ENCODE data around the gene ERP44. TPM values are rescaled to one million over a fixed set of nuclear protein-coding genes. Genes with fewer than 3 reads are reported as not detected.

Gene ERP44
- total and polyA plus RNA-seq, 2 donors (not counting 3 experiments of a cell fraction or from before 2014, with no cell fraction given), result 9.9 to 21.4 TPM

- no peak overlapping the region for H3K4me2 ChIP-seq (ENCODE audit: insufficient read depth, low read length)
- H3K4me1 ChIP-seq (ENCODE audit: control insufficient read depth, extremely low read depth, insufficient read depth, low read length), result no peaks in the 10 kb centered on the region
- H3K79me2 ChIP-seq (ENCODE audit: control insufficient read depth, insufficient read depth, low read length), result peaks cover 2% of the 10 kb centered on the region
- H3K4me3 ChIP-seq (replicated peaks in 1 of 3; ENCODE audit: insufficient read depth in 1 of 3, low read depth in 1 of 3, low read length in 3 of 3), result no peak overlapping the region
- BruUV-seq (replicated peaks), result no TSS peak
- POLR2A ChIA-PET, result no interaction called here
- intact Hi-C loops (cut with micrococcal nuclease), result no loop called here
- dilution Hi-C loops (cut with MboI; ENCODE audit: extremely low pct_ligation_motif_present, low sequenced_read_pairs), result no loop called here
- H3K9me3 ChIP-seq (replicated peaks; ENCODE audit: control insufficient read depth, insufficient read depth, low read length), result no peaks in the 10 kb centered on the region
- H3K9me1 ChIP-seq (replicated peaks; ENCODE audit: control insufficient read depth, extremely low read depth, insufficient read depth, low read length), result no peaks in the 10 kb centered on the region
- DNase-seq (ENCODE audit: low read depth, low spot score) (no peak), FAIRE-seq (no peak)
- no peaks in the 10 kb centered on the region for H4K20me1 ChIP-seq (replicated peaks; ENCODE audit: control insufficient read depth, extremely low read depth, insufficient read depth, low read length)
- H3K9ac ChIP-seq (replicated peaks; ENCODE audit: extremely low read depth, insufficient read depth, low read length), result no peak overlapping the region
- CTCF ChIA-PET, result interaction anchor here (1.0 kb wide), 1 partner anchor 54 kb away, joined by 3 read pairs; no protein-coding TSS in a partner anchor
- H3K36me3 ChIP-seq (ENCODE audit: control insufficient read depth in 2 of 2, extremely low read depth in 1 of 2, insufficient read depth in 2 of 2, low read length in 2 of 2), result peaks cover 0 to 2% of the 10 kb centered on the region in 2 experiments
- no peak overlapping the region for H3K27ac ChIP-seq (ENCODE audit: insufficient read depth, low read depth, low read length)
- no peaks in the 10 kb centered on the region for H3K27me3 ChIP-seq (ENCODE audit: control insufficient read depth in 2 of 2, insufficient read depth in 2 of 2, low read length in 2 of 2)
- TF ChIP-seq FOS (IDR thresholded peaks at IDR 0.05; ENCODE audit: borderline replicate concordance, insufficient read depth, low read length) (no peak), CTCF (IDR thresholded peaks at IDR 0.05; ENCODE audit: extremely low read depth in 1 of 2, insufficient read depth in 1 of 2, low read depth in 1 of 2, low read length in 2 of 2) (no peak), JUN (IDR thresholded peaks at IDR 0.05; ENCODE audit: borderline replicate concordance, insufficient read depth, insufficient read length, low read depth) (no peak)
- H2AFZ ChIP-seq (ENCODE audit: low read depth, low read length), result no peak overlapping the region
Measured at GRCh38 chr9:100117316-100117715, 18.5 kb upstream of the ERP44 start.

- ChIA-PET POLR2A (interaction anchor here (0.6 kb wide), 1 partner anchor 109 kb away, joined by 4 read pairs; no protein-coding TSS in a partner anchor), CTCF (no interaction called here)
- no TSS peak for BruUV-seq (replicated peaks)
- Histone ChIP-seq H3K9me3 (replicated peaks; ENCODE audit: control insufficient read depth, insufficient read depth, low read length) (no peaks in the 10 kb centered on the region), H3K27me3 (ENCODE audit: control insufficient read depth in 2 of 2, insufficient read depth in 2 of 2, low read length in 2 of 2) (no peaks in the 10 kb centered on the region), H4K20me1 (replicated peaks; ENCODE audit: control insufficient read depth, extremely low read depth, insufficient read depth, low read length) (no peaks in the 10 kb centered on the region), H3K4me3 (replicated peaks in 1 of 3; ENCODE audit: insufficient read depth in 1 of 3, low read depth in 1 of 3, low read length in 3 of 3) (no peak overlapping the region), H2AFZ (ENCODE audit: low read depth, low read length) (no peak overlapping the region), H3K9ac (replicated peaks; ENCODE audit: extremely low read depth, insufficient read depth, low read length) (no peak overlapping the region), H3K4me2 (ENCODE audit: insufficient read depth, low read length) (no peak overlapping the region), H3K9me1 (replicated peaks; ENCODE audit: control insufficient read depth, extremely low read depth, insufficient read depth, low read length) (no peaks in the 10 kb centered on the region), H3K79me2 (ENCODE audit: control insufficient read depth, insufficient read depth, low read length) (peaks cover 2% of the 10 kb centered on the region), H3K27ac (ENCODE audit: insufficient read depth, low read depth, low read length) (no peak overlapping the region), H3K4me1 (ENCODE audit: control insufficient read depth, extremely low read depth, insufficient read depth, low read length) (no peaks in the 10 kb centered on the region), H3K36me3 (ENCODE audit: control insufficient read depth in 2 of 2, extremely low read depth in 1 of 2, insufficient read depth in 2 of 2, low read length in 2 of 2) (peaks cover 2% of the 10 kb centered on the region in 2 experiments)
- TF ChIP-seq EZH2 (IDR thresholded peaks at IDR 0.05; ENCODE audit: borderline replicate concordance, low read depth, low read length, severe bottlenecking) (no peak), POLR2A (IDR thresholded peaks at IDR 0.05; ENCODE audit: low read depth, low read length) (no peak), JUN (IDR thresholded peaks at IDR 0.05; ENCODE audit: borderline replicate concordance, insufficient read depth, insufficient read length, low read depth) (no peak), GATA2 (IDR thresholded peaks at IDR 0.05; ENCODE audit: insufficient read depth, insufficient read length, low read depth, low read length) (no peak), CTCF (IDR thresholded peaks at IDR 0.05; ENCODE audit: extremely low read depth in 1 of 2, insufficient read depth in 1 of 2, low read depth in 1 of 2, low read length in 2 of 2) (no peak), POLR2AphosphoS5 (IDR thresholded peaks at IDR 0.05; ENCODE audit: insufficient read depth, low read depth, low read length) (no peak), MAX (IDR thresholded peaks at IDR 0.05; ENCODE audit: insufficient read depth, insufficient read length) (no peak)
- dilution Hi-C loops (cut with MboI; ENCODE audit: extremely low pct_ligation_motif_present, low sequenced_read_pairs), result no loop called here
- DNase-seq (ENCODE audit: low read depth, low spot score) (no peak), FAIRE-seq (no peak)
- intact Hi-C loops (cut with micrococcal nuclease), result no loop called here
Measured at GRCh38 chr9:100112677-100113336, 14.0 kb upstream of the ERP44 start.

Measured in endothelial cell of umbilical vein (primary cell).